Fibroblast of lung (primary cell): ENCODE measurements around the gene LSS. TPM values are rescaled to one million over a fixed set of nuclear protein-coding genes. Genes with fewer than 3 reads are reported as not detected.

Experiments
- DNase-seq, 2 donors: peaks; one replicate each; pipeline versions ENCODE4 v3.0.0 to v3.0.0-alpha.2; 2010; ENCODE audit warnings: low read depth in 2 of 2
- H2AFZ ChIP-seq: 2 replicates; pipeline ENCODE4 v1.5.1; 2012; ENCODE audit warnings: low read length, control low read depth, inconsistent platforms
- H3K27ac ChIP-seq: 2 replicates; pipeline ENCODE4 v1.5.1; 2011; ENCODE audit warnings: low read length, control low read depth; ENCODE audit not compliant: insufficient read depth
- H3K27me3 ChIP-seq: 2 replicates; pipeline ENCODE4 v1.5.1; 2011; ENCODE audit warnings: mild to moderate bottlenecking, low read length; ENCODE audit not compliant: control insufficient read depth, insufficient read depth
- H3K36me3 ChIP-seq: 2 replicates; pipeline ENCODE4 v1.5.1; 2011; ENCODE audit warnings: low read length; ENCODE audit not compliant: control insufficient read depth, insufficient read depth
- H3K4me1 ChIP-seq: 2 replicates; pipeline ENCODE4 v1.5.1; 2011; ENCODE audit warnings: low read length; ENCODE audit not compliant: control insufficient read depth, insufficient read depth; ENCODE audit errors: extremely low read depth
- H3K4me2 ChIP-seq: 2 replicates; pipeline ENCODE4 v1.5.1; 2011; ENCODE audit warnings: low read length, control low read depth; ENCODE audit not compliant: insufficient read depth; ENCODE audit errors: extremely low read depth
- H3K4me3 ChIP-seq, 4 experiments: fragments of 200-600 bp in 1 of 4; sonication (generic) in 1 of 4; replicated peaks in 1 of 4; 2 replicates each; pipeline ENCODE4 v1.5.1; 2011 to 2016; ENCODE audit warnings: low read length in 4 of 4, low read depth in 3 of 4, mild to moderate bottlenecking in 3 of 4, control low read depth in 2 of 4, inconsistent platforms in 1 of 4, mixed read lengths in 1 of 4; ENCODE audit not compliant: insufficient read depth in 1 of 4; ENCODE audit errors: control extremely low read depth in 1 of 4
- H3K79me2 ChIP-seq: 2 replicates; pipeline ENCODE4 v1.5.1; 2012; ENCODE audit warnings: mild to moderate bottlenecking, low read length, inconsistent platforms; ENCODE audit not compliant: control insufficient read depth, insufficient read depth
- H3K9ac ChIP-seq: 2 replicates; pipeline ENCODE4 v1.5.1; 2011; ENCODE audit warnings: mild to moderate bottlenecking, low read length, control low read depth; ENCODE audit not compliant: insufficient read depth
- H3K9me3 ChIP-seq: 2 replicates; pipeline ENCODE4 v1.5.1; 2012; ENCODE audit warnings: low read depth, low read length; ENCODE audit not compliant: control insufficient read depth, insufficient read depth
- H4K20me1 ChIP-seq: 2 replicates; pipeline ENCODE4 v1.5.1; 2011; ENCODE audit warnings: low read length; ENCODE audit not compliant: control insufficient read depth, insufficient read depth; ENCODE audit errors: extremely low read depth
- EZH2 ChIP-seq: IDR thresholded peaks from 2 replicates; pipeline ENCODE4 v1.5.1; 2012; ENCODE audit warnings: low read length, control low read depth, mild to moderate bottlenecking; ENCODE audit errors: missing control alignments
- polyA plus RNA-seq, 2 donors: library from polyadenylated mRNA; depleted of rRNA in 1 of 2; stranded (reverse) in 1 of 2; unstranded in 1 of 2; fragments of >200 nt; gene quantifications; 2 replicates each; pipeline ENCODE4 v1.2.1, GENCODE V29; 2011 to 2012; ENCODE audit warnings: missing spikeins in 1 of 2
- total RNA-seq: library from RNA; depleted of rRNA; stranded (reverse); fragments of >200 nt; gene quantifications from 2 replicates; pipeline ENCODE4 v1.2.1, GENCODE V29; 2014
- TF ChIP-seq, protein P1 (sequence below), 2 donors: IDR thresholded peaks in 1 of 2; conservative IDR thresholded peaks in 1 of 2; 1 replicate in 1 of 2; 2 replicates in 1 of 2; pipeline ENCODE4 v1.5.1; 2011 to 2012; ENCODE audit warnings: low read length in 2 of 2, control low read depth in 1 of 2, inconsistent platforms in 1 of 2, low read depth in 1 of 2, mild to moderate bottlenecking in 1 of 2

LSS gene
- total and polyA plus RNA-seq, 2 donors (not counting 1 experiment from before 2014, with no cell fraction given), result 97.6 to 252 TPM

DNA sequence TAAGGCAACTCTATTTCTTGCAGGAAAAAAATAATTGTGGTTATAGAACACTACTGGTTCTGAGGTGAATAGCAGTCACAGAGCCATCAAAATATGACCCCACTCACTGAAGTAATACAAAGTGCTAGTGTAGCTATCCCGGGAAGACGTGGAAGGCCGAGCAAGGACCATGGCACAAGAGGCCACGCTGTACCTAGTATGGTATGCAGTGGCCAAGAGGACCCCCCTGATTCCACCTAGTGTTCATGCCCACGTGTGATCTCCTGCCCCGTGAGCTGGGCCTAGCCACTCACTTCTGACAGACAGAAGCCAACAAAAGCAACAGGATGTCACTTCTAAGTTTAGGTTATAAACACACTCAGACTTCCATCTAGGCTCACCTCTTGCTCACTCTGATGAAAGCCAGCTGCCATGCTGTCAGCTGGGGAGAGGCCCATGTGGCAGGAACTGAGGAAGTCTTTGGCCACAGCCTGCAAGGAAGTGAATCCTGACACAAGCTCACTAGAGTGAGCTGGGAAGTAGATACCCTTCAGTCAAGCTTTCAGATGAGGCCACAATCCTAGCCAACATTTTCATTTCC, 21.7 kb upstream of the LSS start:
- DNase-seq, result peak in 1 of 2 donors; percentile 38
- Histone ChIP-seq H2AFZ (no peak overlapping the region), H3K27ac (no peak overlapping the region), H3K9me3 (no peaks in the 10 kb centered on the region), H3K4me1 (no peaks in the 10 kb centered on the region), H3K4me2 (no peak overlapping the region), H3K4me3 (no peak overlapping the region), H3K79me2 (no peaks in the 10 kb centered on the region), H4K20me1 (no peaks in the 10 kb centered on the region), H3K9ac (no peak overlapping the region), H3K36me3 (peaks cover 32% of the 10 kb centered on the region), H3K27me3 (no peaks in the 10 kb centered on the region)
- TF ChIP-seq, protein P1, sequence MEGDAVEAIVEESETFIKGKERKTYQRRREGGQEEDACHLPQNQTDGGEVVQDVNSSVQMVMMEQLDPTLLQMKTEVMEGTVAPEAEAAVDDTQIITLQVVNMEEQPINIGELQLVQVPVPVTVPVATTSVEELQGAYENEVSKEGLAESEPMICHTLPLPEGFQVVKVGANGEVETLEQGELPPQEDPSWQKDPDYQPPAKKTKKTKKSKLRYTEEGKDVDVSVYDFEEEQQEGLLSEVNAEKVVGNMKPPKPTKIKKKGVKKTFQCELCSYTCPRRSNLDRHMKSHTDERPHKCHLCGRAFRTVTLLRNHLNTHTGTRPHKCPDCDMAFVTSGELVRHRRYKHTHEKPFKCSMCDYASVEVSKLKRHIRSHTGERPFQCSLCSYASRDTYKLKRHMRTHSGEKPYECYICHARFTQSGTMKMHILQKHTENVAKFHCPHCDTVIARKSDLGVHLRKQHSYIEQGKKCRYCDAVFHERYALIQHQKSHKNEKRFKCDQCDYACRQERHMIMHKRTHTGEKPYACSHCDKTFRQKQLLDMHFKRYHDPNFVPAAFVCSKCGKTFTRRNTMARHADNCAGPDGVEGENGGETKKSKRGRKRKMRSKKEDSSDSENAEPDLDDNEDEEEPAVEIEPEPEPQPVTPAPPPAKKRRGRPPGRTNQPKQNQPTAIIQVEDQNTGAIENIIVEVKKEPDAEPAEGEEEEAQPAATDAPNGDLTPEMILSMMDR (conservative IDR thresholded peaks at IDR 0.05 in 1 of 2, IDR thresholded peaks at IDR 0.05 in 1 of 2; ENCODE audit: low read depth in 1 of 2, low read length in 2 of 2), result no peak
- no peak for TF ChIP-seq EZH2

DNA sequence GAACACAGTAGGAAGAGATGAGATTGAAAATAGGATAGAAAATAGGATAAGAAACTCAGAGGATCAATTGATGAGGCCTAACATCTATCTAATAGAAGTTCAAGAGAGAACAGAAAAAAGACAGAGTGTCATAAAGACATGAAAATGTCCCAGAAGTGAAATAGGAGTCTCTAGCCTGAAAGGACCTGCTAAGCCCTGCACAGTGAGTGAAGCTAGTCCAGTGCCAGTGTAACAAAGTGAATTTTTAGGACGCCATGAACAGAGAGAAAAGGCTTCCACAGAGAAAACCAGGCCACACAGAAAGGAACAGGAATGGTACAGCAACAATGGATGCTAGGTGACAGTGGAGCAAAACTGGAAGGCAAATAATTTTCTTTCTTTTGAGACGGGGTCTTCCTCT, 20.3 kb upstream of the LSS start:
- no peaks in the 10 kb centered on the region for H4K20me1 ChIP-seq
- no peaks in the 10 kb centered on the region for H3K79me2 ChIP-seq
- H2AFZ ChIP-seq, result no peak overlapping the region
- no peak overlapping the region for H3K4me3 ChIP-seq
- no peak overlapping the region for H3K4me2 ChIP-seq
- no peak overlapping the region for H3K9ac ChIP-seq
- peaks cover 31% of the 10 kb centered on the region for H3K36me3 ChIP-seq
- no peak for DNase-seq
- no peaks in the 10 kb centered on the region for H3K27me3 ChIP-seq
- H3K27ac ChIP-seq, result no peak overlapping the region
- no peak for TF ChIP-seq EZH2
- TF ChIP-seq, protein P1 (conservative IDR thresholded peaks at IDR 0.05 in 1 of 2, IDR thresholded peaks at IDR 0.05 in 1 of 2; ENCODE audit: low read depth in 1 of 2, low read length in 2 of 2), result no peak
- H3K4me1 ChIP-seq, result no peaks in the 10 kb centered on the region
- no peaks in the 10 kb centered on the region for H3K9me3 ChIP-seq

GRCh38 chr21:46248422-46248782, 19.8 kb upstream of the LSS start:
- H3K27ac ChIP-seq, result no peak overlapping the region
- no peak overlapping the region for H3K4me3 ChIP-seq
- H3K9me3 ChIP-seq, result no peaks in the 10 kb centered on the region
- H3K27me3 ChIP-seq, result no peaks in the 10 kb centered on the region
- no peaks in the 10 kb centered on the region for H3K79me2 ChIP-seq
- H4K20me1 ChIP-seq, result no peaks in the 10 kb centered on the region
- H3K36me3 ChIP-seq, result peaks cover 27% of the 10 kb centered on the region
- DNase-seq, result no peak
- no peaks in the 10 kb centered on the region for H3K4me1 ChIP-seq
- TF ChIP-seq, protein P1 (conservative IDR thresholded peaks at IDR 0.05 in 1 of 2, IDR thresholded peaks at IDR 0.05 in 1 of 2; ENCODE audit: low read depth in 1 of 2, low read length in 2 of 2), result no peak
- no peak for TF ChIP-seq EZH2
- H3K9ac ChIP-seq, result no peak overlapping the region
- H3K4me2 ChIP-seq, result no peak overlapping the region
- H2AFZ ChIP-seq, result no peak overlapping the region
